DOHH2 (cell line): ENCODE measurements around the gene PRKCE.

Source experiments
- EZH2phosphoT487 ChIP-seq: fragments of 200-600 bp; sonication (generic); IDR thresholded peaks from 2 replicates; pipeline ENCODE4 v1.6.1; 2017; ENCODE audit warnings: borderline replicate concordance, mild to moderate bottlenecking, antibody characterized with exemption, low read length, moderate library complexity, mixed read lengths
- TF ChIP-seq, protein P1 (sequence below): fragments of 200-600 bp; sonication (generic); IDR thresholded peaks from one replicate; pipeline ENCODE4 v1.5.1; 2014; ENCODE audit warnings: antibody characterized with exemption, mild to moderate bottlenecking, low read depth, low read length; ENCODE audit not compliant: poor library complexity, severe bottlenecking

DNA sequence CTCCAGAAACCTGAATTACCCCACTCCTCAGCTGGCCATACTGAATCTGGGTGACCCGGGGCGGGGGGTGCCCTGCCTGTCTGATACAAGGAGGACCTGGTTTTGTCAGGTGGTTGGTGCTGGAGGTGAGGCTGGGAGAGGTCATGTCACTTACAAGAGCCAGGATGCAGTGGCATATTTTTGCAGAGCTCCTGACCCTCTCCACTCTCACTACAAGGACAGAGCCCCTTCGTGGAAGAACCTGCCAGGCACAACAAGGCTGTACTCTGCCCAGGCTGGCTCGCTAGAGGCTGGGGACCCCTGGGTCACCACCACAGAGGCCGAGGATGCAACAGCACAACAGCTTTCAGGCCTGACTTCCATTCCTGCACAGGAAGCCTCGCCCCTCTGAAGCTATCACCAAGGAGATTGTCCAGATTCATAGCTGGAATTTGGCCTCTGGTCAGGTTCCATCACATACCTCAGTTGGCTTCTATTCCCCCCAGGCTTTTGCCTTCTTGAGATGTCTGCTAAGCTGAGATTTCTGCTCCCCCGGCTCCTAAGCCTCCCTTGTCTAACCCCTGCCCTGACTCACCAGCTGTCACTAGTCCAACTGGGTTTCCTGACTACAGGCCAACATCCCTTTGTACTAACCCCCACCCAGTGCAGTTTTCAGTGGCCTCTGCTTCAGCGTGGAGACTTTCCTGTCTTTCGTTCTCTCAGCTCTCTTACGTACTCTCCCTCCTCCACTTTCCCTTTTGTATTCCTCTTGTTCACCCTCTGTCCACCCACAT, 513.2 kb downstream of the PRKCE start:
- TF ChIP-seq, protein P1, sequence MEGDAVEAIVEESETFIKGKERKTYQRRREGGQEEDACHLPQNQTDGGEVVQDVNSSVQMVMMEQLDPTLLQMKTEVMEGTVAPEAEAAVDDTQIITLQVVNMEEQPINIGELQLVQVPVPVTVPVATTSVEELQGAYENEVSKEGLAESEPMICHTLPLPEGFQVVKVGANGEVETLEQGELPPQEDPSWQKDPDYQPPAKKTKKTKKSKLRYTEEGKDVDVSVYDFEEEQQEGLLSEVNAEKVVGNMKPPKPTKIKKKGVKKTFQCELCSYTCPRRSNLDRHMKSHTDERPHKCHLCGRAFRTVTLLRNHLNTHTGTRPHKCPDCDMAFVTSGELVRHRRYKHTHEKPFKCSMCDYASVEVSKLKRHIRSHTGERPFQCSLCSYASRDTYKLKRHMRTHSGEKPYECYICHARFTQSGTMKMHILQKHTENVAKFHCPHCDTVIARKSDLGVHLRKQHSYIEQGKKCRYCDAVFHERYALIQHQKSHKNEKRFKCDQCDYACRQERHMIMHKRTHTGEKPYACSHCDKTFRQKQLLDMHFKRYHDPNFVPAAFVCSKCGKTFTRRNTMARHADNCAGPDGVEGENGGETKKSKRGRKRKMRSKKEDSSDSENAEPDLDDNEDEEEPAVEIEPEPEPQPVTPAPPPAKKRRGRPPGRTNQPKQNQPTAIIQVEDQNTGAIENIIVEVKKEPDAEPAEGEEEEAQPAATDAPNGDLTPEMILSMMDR: no peak
- no peak for TF ChIP-seq EZH2phosphoT487
